GM23248 (cell line): ENCODE measurements around the gene PPL.

Source experiments
- EZH2 ChIP-seq: fragments of 200-600 bp; sonication (generic); IDR thresholded peaks from 2 replicates; pipeline ENCODE4 v1.6.1; 2018; ENCODE audit warnings: antibody characterized with exemption, mild to moderate bottlenecking; ENCODE audit not compliant: insufficient read depth, poor library complexity, severe bottlenecking
- EZH2phosphoT487 ChIP-seq: fragments of 200-600 bp; sonication (generic); IDR thresholded peaks from 2 replicates; pipeline ENCODE4 v1.6.1; 2018; ENCODE audit warnings: antibody characterized with exemption, moderate library complexity, mild to moderate bottlenecking, low read depth; ENCODE audit not compliant: insufficient read depth

DNA sequence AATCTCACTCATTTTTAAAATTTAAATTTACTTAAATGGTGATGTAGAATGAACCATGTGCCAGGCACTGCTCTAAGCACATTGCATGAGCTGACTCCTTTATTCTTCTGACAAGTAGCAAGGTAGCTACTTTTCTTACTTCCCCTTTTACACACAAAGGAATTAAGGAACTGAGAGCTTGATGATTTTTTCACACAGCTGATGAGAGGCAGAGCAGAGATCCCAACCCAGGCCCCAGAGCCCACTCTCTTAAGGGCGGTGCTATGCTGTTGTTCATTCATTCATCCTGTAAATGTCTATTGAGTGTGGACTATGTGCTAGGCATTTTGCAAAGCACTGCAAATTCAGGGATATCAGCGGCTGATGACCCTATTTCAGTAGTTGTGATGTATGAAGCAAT, 39.1 kb upstream of the PPL start:
- TF ChIP-seq EZH2 (no peak), EZH2phosphoT487 (no peak)
